ENCODE results near the gene LAMA5.
A peak's percentile ranks its signal among the peaks of the same experiment; 100 is the strongest.

LAMA5 gene

GRCh38 chr20:62381202-62381797, 14.2 kb upstream of the LAMA5 start:
- H3K27ac Mint-ChIP-seq: peak overlapping the region; percentile 53
- peaks cover 6% of the 10 kb centered on the region for H3K9me3 Mint-ChIP-seq
- H3K27me3 Mint-ChIP-seq (ENCODE audit: low read depth, poor library complexity): peaks cover 3% of the 10 kb centered on the region
- no peak for TF ChIP-seq CTCF (IDR thresholded peaks at IDR 0.05)
- H3K4me1 Mint-ChIP-seq: peaks cover 52% of the 10 kb centered on the region
- DNase-seq: no peak
- H3K4me3 Mint-ChIP-seq: peak overlapping the region; percentile 32
- H3K36me3 Mint-ChIP-seq (ENCODE audit: low read depth): peaks cover 21% of the 10 kb centered on the region

DNA sequence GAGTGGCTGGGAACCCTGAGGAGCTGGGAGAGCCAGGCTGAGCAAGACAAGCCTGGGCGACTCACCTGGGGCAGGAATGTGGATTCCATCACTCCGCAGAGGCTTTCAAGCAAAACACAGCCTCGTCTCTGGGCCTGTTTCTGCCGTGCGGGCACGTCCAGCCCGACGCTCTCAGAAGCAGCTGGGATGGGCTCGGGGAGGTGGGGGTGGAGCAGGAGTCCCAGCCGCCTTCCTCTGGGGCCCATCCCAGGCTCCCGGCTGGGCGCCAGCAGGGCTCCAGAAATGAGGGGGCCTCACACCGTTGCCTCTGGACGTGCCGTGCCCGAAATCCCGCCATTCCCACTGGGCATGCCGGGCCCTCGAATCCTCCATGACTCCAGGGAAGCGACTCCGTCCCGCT, 11.1 kb upstream of the LAMA5 start:
- no peak for TF ChIP-seq CTCF (IDR thresholded peaks at IDR 0.05)
- H3K27ac Mint-ChIP-seq: no peak overlapping the region
- no peak overlapping the region for H3K4me3 Mint-ChIP-seq
- H3K27me3 Mint-ChIP-seq (ENCODE audit: low read depth, poor library complexity): no peaks in the 10 kb centered on the region
- peaks cover 50% of the 10 kb centered on the region for H3K4me1 Mint-ChIP-seq
- H3K36me3 Mint-ChIP-seq (ENCODE audit: low read depth): peaks cover 25% of the 10 kb centered on the region
- peaks cover 10% of the 10 kb centered on the region for H3K9me3 Mint-ChIP-seq
- no peak for DNase-seq

DNA sequence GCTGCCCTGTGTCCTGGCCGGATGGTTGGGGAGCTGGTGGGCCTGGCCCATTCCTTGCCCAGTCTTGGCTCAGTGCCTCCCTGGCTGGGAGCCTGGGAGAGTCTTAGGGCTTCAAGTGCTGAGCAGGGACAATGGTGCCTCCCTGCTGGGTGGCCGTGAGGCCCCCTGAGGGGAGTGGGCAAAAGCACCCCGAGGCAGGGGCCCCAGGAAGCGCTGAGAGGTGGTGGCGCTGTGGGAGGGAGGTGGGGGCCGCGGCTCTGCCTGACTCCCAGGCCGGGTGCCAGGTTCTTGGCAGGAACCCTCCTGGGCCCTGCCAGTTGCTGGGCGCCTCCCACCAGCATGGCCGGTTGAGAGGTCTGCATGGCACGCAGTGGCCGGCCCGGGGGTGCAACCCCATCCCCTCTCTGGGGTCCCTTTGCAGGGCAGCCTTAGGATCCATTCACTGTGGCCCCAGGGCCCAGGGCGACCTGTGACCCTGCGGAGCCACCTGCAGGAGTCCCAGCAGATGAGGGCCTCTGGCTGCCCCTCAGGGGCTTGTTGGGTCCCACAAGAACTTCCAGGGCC, 10.6 kb upstream of the LAMA5 start:
- DNase-seq: no peak
- Mint-ChIP-seq H3K27me3 (ENCODE audit: low read depth, poor library complexity) (no peaks in the 10 kb centered on the region), H3K9me3 (peaks cover 15% of the 10 kb centered on the region), H3K4me3 (no peak overlapping the region), H3K4me1 (peaks cover 52% of the 10 kb centered on the region), H3K27ac (peak overlapping the region; percentile 87), H3K36me3 (ENCODE audit: low read depth) (peaks cover 23% of the 10 kb centered on the region)
- TF ChIP-seq CTCF (IDR thresholded peaks at IDR 0.05): no peak

DNA sequence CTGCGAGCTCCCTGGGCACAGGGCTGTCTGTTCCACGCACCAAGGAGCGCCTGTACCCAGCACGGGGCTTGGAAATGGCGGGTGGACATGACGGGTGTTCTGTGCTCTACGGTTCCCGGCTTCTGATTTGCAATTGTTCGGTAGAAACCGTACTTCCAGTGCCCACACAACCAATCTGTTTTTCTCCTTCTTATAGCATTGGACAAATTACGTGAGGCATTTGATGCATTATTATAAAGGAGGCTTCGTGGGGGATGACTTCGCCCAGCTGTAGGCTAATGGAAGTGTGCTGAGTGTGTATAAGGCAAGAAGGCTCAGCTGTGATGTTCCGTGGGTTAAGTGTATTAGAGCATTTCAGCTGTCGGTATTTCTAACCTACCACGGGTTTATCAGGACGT, 10.0 kb upstream of the LAMA5 start:
- no peak overlapping the region for H3K4me3 Mint-ChIP-seq
- peaks cover 14% of the 10 kb centered on the region for H3K9me3 Mint-ChIP-seq
- no peaks in the 10 kb centered on the region for H3K27me3 Mint-ChIP-seq (ENCODE audit: low read depth, poor library complexity)
- peaks cover 49% of the 10 kb centered on the region for H3K4me1 Mint-ChIP-seq
- no peak for TF ChIP-seq CTCF (IDR thresholded peaks at IDR 0.05)
- DNase-seq: no peak
- H3K36me3 Mint-ChIP-seq (ENCODE audit: low read depth): peaks cover 17% of the 10 kb centered on the region
- H3K27ac Mint-ChIP-seq: peak overlapping the region; percentile 87

GRCh38 chr20:62376112-62377063, 9.3 kb upstream of the LAMA5 start:
- Mint-ChIP-seq H3K36me3 (ENCODE audit: low read depth) (peaks cover 11% of the 10 kb centered on the region), H3K9me3 (peaks cover 10% of the 10 kb centered on the region), H3K4me3 (no peak overlapping the region), H3K27ac (peak overlapping the region; percentile 69), H3K4me1 (peaks cover 44% of the 10 kb centered on the region), H3K27me3 (ENCODE audit: low read depth, poor library complexity) (no peaks in the 10 kb centered on the region)
- peak; percentile 37 for TF ChIP-seq CTCF (IDR thresholded peaks at IDR 0.05)
- DNase-seq: peak; percentile 70
